Fibroblast of lung (primary cell): ENCODE measurements around the gene PMS2.

ENCODE experiments used
- EZH2 ChIP-seq: IDR thresholded peaks from 2 replicates; pipeline ENCODE4 v1.5.1; 2012; ENCODE audit warnings: low read length, control low read depth, mild to moderate bottlenecking; ENCODE audit errors: missing control alignments
- TF ChIP-seq, protein P1 (sequence below), 2 donors: IDR thresholded peaks in 1 of 2; conservative IDR thresholded peaks in 1 of 2; 1 replicate in 1 of 2; 2 replicates in 1 of 2; pipeline ENCODE4 v1.5.1; 2011 to 2012; ENCODE audit warnings: low read length in 2 of 2, control low read depth in 1 of 2, inconsistent platforms in 1 of 2, low read depth in 1 of 2, mild to moderate bottlenecking in 1 of 2

DNA sequence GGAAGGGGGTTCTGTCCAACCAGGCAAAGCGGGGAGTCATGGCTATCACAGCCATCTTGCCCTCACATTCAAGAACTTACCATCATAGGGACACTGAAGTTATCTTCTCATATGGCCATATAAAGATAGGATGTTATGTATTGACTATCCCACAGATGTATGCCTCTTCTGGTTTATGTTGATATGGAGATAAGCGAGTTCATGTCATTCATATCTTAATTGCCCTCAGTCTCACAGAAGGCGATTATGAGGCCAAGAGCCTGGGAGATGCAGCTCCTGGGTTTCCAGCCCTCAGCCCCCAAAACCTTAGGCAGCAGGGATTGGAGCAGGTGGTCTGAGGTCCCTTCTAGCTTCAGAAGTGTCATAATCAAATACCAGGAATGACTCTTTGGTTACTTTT is 13.9 kb upstream of the PMS2 start:
- TF ChIP-seq, protein P1, sequence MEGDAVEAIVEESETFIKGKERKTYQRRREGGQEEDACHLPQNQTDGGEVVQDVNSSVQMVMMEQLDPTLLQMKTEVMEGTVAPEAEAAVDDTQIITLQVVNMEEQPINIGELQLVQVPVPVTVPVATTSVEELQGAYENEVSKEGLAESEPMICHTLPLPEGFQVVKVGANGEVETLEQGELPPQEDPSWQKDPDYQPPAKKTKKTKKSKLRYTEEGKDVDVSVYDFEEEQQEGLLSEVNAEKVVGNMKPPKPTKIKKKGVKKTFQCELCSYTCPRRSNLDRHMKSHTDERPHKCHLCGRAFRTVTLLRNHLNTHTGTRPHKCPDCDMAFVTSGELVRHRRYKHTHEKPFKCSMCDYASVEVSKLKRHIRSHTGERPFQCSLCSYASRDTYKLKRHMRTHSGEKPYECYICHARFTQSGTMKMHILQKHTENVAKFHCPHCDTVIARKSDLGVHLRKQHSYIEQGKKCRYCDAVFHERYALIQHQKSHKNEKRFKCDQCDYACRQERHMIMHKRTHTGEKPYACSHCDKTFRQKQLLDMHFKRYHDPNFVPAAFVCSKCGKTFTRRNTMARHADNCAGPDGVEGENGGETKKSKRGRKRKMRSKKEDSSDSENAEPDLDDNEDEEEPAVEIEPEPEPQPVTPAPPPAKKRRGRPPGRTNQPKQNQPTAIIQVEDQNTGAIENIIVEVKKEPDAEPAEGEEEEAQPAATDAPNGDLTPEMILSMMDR (conservative IDR thresholded peaks at IDR 0.05 in 1 of 2, IDR thresholded peaks at IDR 0.05 in 1 of 2; ENCODE audit: low read depth in 1 of 2, low read length in 2 of 2): no peak
- no peak for TF ChIP-seq EZH2
